NOMO-1 treated with dmso at 0.1 percent for 144 hours (cell line): Measurements from ENCODE around the gene ZGRF1.
"Not testable (repeated sequence)": the region's sequence is repeated elsewhere in the genome, so short reads cannot be mapped to it uniquely, and the experiment has no call there.

Experiments
- DNase-seq: peaks from one replicate; lab custom pipeline; 2025; ENCODE audit not compliant: unreplicated experiment; lab: John Stamatoyannopoulos, UW

The ZGRF1 gene

DNA sequence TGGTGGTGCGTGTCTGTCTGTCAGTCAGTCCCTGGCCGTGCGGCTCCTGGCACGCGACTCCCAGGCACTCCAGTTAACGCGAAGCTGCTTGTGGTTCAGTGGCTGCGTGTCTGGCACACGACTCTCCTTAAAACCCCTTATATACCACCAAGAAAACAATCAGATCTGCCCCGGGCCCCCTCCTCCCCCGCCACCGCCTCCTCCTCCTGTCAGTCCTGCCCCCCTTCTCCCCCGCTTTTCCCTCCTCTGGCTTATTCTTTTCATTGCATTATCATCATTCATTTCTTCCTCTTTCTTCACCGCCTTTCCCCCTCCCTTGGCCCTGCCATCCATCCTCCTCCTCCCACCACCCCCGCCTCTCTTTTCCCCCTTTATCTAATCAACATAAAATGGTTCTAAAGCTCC, 120.6 kb downstream of the ZGRF1 start, which contains the start of gene NEUROG2:
NEUROG2 (minus strand) TSS at position 115 of the 405 bp plus-strand sequence. CDS start 705 bp downstream, outside the sequence.
- DNase-seq, result no peak

- DNase-seq, result peak; percentile 30
Observed at GRCh38 chr4:112515198-112516065, 121.3 kb downstream of the ZGRF1 start.

DNA sequence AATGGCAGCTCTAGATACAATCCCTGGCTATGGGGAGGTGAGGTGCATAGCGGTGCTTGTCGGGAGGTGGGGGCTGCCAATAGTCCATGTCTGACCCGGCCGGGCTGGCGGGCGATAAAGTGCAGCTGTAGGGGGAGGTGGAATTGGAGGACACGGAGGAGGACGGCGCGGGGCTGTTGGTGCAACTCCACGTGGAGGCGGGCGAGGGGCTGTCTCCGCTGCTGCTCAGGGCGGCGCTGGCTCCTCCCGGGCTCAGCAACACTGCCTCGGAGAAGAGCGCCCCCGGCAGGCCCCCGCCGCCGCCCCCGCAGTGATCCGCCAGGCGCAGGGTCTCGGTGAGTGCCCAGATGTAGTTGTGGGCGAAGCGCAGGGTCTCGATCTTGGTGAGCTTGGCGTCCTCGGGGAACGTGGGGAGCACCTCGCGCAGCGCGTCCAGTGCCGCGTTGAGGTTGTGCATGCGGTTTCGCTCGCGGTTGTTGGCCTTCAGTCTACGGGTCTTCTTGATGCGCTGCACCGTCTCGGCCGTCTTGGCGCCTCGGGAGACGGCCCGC, 122.0 kb downstream of the ZGRF1 start:
- no peak for DNase-seq

DNA sequence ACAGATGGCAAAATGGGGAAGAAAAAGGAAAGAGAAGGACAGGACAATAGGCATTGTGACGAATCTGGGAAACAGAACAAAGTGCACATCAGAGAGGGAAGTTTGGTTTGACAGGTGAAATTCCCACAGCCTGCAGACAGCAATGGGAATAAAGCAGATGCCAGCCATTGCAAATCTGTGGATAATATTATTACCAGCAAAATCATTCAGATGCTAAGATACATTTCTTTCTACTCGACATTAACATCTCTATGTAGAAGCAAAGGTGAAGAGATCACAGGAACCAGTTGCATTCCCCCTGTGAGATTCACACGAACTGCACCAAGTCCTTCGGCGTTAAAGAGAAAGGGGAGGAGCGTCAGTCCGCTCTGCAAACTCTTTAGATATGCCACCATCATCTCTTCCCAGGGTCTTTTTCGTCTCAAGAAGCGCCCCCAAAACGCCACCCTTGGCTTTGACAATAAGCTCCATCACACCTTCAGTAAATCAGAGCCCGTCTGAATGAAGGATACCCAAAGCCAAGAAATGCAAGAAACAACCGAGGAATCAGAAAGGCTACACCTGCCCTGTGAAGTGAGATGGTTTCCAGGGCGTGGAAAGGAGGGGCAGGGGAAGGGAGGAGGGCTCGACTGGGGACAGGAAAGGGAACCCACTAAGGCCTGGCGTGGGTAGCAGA, 122.6 kb downstream of the ZGRF1 start:
- DNase-seq, result no peak

DNA sequence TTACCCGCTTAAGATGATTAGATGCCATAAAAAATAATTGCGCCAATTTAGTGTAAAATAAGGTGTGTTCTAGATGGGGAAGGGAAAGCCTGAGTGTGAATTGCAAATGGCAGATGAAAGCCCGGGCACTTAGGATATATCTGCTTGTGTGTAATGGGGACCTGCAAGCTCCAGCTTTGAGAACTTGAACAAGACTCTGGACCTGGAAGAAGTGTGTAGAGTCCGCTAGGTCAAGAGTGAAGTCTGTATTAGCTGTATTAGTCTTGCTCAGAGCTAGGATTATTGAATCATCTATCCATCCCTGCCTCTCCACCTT, 124.9 kb downstream of the ZGRF1 start:
- DNase-seq, result no peak

GRCh38 chr4:112511093-112511802, 125.5 kb downstream of the ZGRF1 start:
- DNase-seq, result no peak

DNA sequence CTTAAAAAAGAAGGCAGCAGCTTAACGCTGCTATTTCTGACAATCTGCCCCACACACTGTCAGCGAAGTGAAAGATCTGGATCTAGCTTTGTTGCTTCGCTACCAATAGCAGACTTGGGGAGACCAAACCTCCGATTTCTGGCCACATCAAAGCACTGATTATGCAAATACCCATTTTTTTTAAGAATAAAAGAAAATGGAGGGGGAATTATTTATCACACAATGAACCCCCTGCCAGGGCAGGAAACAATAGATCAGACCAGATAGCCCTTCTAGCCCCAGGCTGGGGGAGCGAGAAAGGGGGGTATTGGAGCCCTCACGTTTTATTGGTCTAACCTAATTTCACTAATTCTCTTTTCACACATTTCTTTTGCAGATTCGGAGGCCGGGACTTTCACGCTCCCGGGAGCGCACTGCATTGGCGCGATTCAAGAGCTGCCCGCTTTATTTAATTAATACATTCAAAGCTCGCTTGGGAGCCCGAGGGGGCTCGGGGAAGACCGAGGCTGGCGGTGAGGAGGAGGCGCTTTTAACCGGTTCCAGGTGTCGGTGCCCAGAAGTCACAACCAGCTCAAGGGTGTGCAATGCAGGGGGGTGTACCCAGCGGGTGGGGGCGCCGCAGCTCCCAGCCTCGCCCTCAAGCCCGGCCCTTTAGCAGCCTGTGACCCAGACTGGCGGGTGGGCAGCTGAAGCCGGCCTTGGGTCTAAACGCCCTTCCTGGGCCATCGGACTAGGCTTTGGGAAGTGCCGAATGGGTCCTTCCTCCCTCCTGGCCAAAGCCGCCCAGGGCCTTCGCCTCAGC, 126.2 kb downstream of the ZGRF1 start:
- no peak for DNase-seq

GRCh38 chr4:112509243-112510141, 127.2 kb downstream of the ZGRF1 start:
- no peak for DNase-seq

DNA sequence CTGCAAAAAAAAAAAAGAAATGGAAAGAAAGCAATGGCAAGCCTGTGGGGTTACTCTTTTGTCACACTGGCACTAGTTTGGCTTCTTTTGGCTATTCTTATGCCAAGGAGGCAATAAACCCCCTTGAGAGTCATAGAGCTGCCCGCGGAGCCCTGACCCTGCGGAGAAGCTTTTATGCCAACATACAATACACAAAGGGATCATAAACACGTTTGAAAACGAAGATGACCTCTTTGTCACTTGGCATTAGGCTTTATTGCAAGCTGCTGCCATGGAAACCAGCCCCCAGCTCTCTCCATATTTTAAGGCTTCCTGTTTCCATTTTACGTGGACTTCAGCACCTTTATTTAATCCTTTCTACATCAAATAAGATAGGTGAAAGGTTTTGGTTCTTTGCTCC, 128.4 kb downstream of the ZGRF1 start:
- DNase-seq, result no peak

GRCh38 chr4:112504807-112505206, 131.9 kb downstream of the ZGRF1 start:
- DNase-seq, result no peak

GRCh38 chr4:112502871-112503270, 133.8 kb downstream of the ZGRF1 start:
- DNase-seq, result no peak

- DNase-seq, result no peak
Observed at GRCh38 chr4:112492321-112492720, 144.4 kb downstream of the ZGRF1 start.

GRCh38 chr4:112490808-112491207, 145.9 kb downstream of the ZGRF1 start:
- not testable (repeated sequence) for DNase-seq
